GM19351 (cell line): ENCODE measurements around the gene NSL1.
A peak's percentile ranks its signal among the peaks of the same experiment; 100 is the strongest.

Source experiments
- ATAC-seq: cut with Tn5 transposase; IDR thresholded peaks from one replicate; pipeline ENCODE4 v1.9.1; 2021; ENCODE audit warnings: mild to moderate bottlenecking, moderate library complexity; ENCODE audit not compliant: unreplicated experiment

Gene NSL1

DNA sequence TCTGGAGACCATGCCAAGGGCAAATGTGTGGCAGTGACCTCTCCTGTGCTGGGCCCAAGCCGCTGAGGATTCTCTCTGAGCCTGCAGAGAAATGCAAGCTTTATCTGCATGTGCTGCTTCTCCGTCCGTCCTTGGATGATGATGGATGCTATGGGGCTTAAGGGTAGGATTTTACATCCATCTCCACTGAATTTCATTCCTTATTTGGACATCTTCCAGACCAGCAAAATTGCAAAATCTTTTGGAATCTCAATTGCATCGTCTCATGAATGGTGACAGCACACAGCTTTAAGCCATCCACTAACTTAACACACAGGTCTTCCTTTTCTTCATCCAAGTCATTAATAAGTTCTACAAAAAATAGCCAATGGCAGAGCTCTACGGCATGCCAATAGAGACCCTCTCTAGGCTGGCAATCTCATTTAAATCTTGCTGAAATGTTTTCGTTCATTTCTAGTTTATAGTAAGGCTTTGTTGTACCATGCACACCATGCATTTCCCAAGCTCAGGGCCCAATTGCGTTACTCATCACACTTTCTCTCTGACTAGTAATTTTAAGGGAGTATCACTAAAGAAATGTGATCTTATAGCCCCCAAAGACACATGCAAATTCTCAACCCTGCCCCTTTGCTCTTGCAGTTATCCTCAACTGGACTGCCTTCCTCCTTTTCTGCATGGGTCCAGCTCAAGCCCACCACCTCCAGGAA is 103.1 kb downstream of the NSL1 start:
- ATAC-seq, result no peak

- no peak for ATAC-seq
Observed at GRCh38 chr1:212687811-212688210, 103.8 kb downstream of the NSL1 start.

- no peak for ATAC-seq
Observed at GRCh38 chr1:212686591-212686990, 105.0 kb downstream of the NSL1 start.

DNA sequence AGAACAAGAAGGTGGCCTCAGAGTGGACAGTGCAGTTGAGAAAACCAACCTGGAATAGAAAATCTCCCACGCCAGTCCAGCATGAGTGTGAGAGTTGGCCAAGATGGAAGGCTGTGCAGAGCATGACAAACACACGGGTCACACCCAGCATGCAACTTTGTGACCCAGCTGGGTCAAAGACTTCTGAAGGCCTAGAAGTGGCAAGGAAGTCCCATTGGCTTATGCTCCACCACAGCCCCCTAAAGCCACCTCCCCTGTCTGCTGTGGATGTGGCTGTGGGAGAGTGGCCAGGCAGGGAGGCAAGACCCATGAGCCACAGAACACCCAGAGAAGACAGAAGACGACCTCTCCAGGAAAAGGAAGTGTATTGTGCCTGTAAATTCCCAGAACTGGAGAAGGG is 105.5 kb downstream of the NSL1 start:
- ATAC-seq, result no peak

GRCh38 chr1:212685429-212685828 is 106.1 kb downstream of the NSL1 start:
- ATAC-seq, result no peak

DNA sequence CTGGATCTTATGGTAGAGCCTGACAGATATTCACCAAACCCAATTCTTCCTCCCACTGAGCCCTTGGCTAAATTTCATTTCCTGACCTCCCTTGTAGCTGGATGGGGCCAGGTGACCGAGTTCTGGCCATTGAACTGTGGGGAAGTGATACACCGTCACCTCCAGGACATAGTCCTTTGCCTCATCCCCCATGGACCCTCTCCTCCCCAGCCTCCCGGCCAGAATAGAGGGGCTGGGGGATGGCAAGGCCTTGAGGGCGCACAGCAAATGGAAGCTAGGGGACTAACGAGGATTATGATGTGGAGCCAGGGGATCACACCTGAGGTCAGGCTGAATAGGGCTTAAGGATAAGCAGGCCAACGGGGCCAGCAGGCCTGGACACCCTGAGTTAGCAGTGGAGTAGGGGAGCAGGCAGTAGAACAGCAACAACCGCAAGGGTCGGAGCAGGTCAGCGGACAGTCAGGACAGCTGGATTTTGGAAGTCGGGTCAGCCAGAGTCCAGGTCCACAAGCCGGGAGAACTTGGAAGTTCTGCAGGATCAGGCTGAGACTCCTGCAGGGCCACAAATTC is 107.0 kb downstream of the NSL1 start:
- ATAC-seq, result no peak

DNA sequence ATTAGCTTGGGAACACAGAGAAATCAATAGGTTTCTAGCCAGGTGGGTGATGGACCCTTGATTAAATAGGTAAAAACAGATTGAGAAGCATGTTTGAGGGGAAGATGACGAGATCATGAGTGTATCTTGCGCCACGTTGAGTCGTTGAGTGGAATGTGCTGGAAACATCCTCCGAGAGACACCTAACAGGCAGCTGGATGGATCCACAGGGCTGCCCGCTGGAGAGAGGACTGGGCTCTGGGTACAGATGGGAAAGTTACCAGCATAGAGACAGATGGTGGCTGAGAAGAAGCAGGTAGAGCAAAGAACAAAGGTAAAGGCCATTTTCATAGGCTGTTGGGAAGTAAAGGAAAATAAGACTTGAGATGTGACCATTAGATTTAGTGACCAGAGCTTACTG is 107.5 kb downstream of the NSL1 start:
- ATAC-seq, result no peak

DNA sequence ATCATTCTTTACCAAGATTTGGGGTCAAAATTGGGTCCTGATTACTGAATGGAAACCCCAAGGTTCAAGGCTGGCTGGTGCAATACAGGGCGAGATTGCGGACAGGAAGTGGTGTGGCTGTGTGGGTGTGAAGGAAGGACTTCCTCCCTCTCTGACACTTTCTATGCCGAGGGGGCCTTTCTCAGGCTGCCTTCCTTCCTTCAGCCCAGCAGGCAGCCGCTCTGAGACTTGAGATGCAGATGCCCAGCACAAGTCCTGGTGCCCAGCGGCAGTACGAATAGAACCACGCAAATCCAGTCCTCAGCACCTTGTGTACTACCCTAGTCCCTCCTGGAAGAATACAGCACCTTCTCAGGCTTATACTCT is 108.2 kb downstream of the NSL1 start:
- ATAC-seq, result peak; percentile 75

DNA sequence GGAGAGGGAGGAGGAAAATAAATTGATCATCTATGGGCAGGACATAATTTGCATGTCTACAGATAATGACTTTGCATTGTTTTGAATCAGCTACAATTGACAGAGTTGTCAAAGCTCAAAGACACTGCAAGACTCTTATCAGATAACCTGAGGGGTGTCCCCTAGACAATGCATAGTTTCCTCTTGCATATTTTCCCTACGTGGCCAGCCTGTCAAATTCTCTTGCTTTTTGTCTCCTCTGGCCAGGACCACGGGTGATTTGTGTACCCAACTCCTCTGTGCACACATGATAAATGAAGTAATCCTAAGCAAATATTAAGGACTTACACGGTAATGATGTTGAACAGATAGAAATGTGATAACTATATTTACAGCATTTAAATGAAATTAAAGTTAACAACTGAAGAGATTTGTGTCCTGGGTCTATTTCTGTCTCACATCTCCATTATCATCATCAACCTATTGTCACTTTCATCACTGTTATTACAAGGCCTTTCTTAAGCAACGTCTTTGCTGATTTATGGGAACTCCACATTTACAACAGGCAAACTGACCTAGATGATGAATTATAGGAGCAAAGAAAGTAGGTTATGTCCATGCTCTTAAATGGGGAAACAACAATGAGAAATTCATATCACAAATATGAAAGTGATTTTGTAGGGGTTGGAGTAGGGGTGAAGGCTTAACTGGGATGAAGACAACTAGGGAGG is 110.7 kb downstream of the NSL1 start:
- no peak for ATAC-seq

- ATAC-seq, result peak; percentile 63
Observed at GRCh38 chr1:212678456-212679410, 112.8 kb downstream of the NSL1 start.

- no peak for ATAC-seq
Observed at GRCh38 chr1:212677573-212677972, 114.0 kb downstream of the NSL1 start.

DNA sequence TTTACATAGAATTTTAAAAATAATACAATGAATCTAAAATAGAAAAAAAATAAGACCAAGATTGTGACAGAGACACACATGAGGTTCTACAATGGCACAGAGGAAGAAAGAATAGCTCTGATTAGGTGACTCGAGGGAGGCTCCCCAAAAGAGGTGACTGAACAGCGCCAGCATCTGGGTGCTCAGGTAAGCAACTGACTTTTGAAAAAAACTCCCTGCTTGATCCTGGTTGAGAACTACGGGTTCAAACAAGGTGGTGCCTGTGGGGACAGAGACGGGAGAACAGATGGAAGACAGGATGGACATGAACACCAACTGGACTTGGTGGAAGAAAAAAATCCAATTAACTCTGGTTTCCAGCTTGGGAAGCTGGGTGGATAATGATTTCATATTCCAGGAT is 114.4 kb downstream of the NSL1 start:
- ATAC-seq, result no peak
